Measurements from ENCODE around the gene TRAK1.

The TRAK1 gene

GRCh38 chr3:42194943-42195510, 103.9 kb downstream of the TRAK1 start:
- no peak for DNase-seq (ENCODE audit: low spot score)
- in situ Hi-C loops (cut with MboI; ENCODE audit: low sequenced_read_pairs, unreplicated experiment), result no loop called here
- TF ChIP-seq CTCF (IDR thresholded peaks at IDR 0.05; ENCODE audit: borderline replicate concordance, control extremely low read depth, extremely low read depth, insufficient read depth, missing control alignments), result no peak

GRCh38 chr3:42195879-42196330, 104.7 kb downstream of the TRAK1 start:
- DNase-seq (ENCODE audit: low spot score), result peak; percentile 68
- no peak for TF ChIP-seq CTCF (IDR thresholded peaks at IDR 0.05; ENCODE audit: borderline replicate concordance, control extremely low read depth, extremely low read depth, insufficient read depth, missing control alignments)
- in situ Hi-C loops (cut with MboI; ENCODE audit: low sequenced_read_pairs, unreplicated experiment), result no loop called here

- no peak for DNase-seq (ENCODE audit: low spot score)
- in situ Hi-C loops (cut with MboI; ENCODE audit: low sequenced_read_pairs, unreplicated experiment), result no loop called here
- TF ChIP-seq CTCF (IDR thresholded peaks at IDR 0.05; ENCODE audit: borderline replicate concordance, control extremely low read depth, extremely low read depth, insufficient read depth, missing control alignments), result no peak
Measured at GRCh38 chr3:42198709-42199108, 107.6 kb downstream of the TRAK1 start.

DNA sequence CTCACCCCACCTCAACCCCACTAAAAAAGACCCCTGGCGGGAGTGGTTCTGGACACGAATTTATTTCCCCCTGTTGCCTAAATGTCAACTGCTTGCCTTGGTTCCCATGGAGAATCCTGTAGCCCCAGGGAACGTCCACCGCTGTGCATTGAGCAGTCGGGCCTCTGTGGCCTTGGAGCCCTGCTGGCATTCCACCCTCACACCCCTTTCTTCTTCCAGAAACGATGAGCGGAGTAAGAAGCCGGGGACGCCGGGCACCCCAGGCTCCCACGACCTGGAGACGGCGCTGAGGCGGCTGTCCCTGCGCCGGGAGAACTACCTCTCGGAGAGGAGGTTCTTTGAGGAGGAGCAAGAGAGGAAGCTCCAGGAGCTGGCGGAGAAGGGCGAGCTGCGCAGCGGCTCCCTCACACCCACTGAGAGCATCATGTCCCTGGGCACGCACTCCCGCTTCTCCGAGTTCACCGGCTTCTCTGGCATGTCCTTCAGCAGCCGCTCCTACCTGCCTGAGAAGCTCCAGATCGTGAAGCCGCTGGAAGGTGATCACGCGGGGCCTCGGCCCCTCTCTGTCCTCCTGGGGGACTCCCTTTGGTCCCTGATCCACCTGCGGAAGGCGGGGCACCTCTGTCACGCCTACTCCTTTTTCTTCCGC, 111.2 kb downstream of the TRAK1 start:
- in situ Hi-C loops (cut with MboI; ENCODE audit: low sequenced_read_pairs, unreplicated experiment), result no loop called here
- DNase-seq (ENCODE audit: low spot score), result no peak
- TF ChIP-seq CTCF (IDR thresholded peaks at IDR 0.05; ENCODE audit: borderline replicate concordance, control extremely low read depth, extremely low read depth, insufficient read depth, missing control alignments), result no peak

GRCh38 chr3:42204867-42205599, 113.9 kb downstream of the TRAK1 start:
- no peak for DNase-seq (ENCODE audit: low spot score)
- no peak for TF ChIP-seq CTCF (IDR thresholded peaks at IDR 0.05; ENCODE audit: borderline replicate concordance, control extremely low read depth, extremely low read depth, insufficient read depth, missing control alignments)
- in situ Hi-C loops (cut with MboI; ENCODE audit: low sequenced_read_pairs, unreplicated experiment), result no loop called here

- in situ Hi-C loops (cut with MboI; ENCODE audit: low sequenced_read_pairs, unreplicated experiment), result no loop called here
- TF ChIP-seq CTCF (IDR thresholded peaks at IDR 0.05; ENCODE audit: borderline replicate concordance, control extremely low read depth, extremely low read depth, insufficient read depth, missing control alignments), result no peak
Measured at GRCh38 chr3:42205800-42206514, 114.8 kb downstream of the TRAK1 start.

More at GRCh38 chr3:42205800-42206514, 114.8 kb downstream of the TRAK1 start:
- DNase-seq (ENCODE audit: low spot score), result peak; percentile 68

Measured in GM13976 (cell line).